Esophagus muscularis mucosa (tissue), 4 donors: ENCODE data around the gene MANEAL. TPM values are rescaled to one million over a fixed set of nuclear protein-coding genes. Genes with fewer than 3 reads are reported as not detected.

Source experiments
- DNase-seq: peaks from one replicate; pipeline ENCODE4 v3.0.0-alpha.2; 2017; ENCODE audit errors: extremely low spot score
- H3K27ac ChIP-seq, 4 donors: fragments of 200-600 bp; sonication (generic); replicated peaks in 1 of 4; 1 replicate in 3 of 4; 2 replicates in 1 of 4; pipeline ENCODE4 v1.5.1; 2016 to 2019; ENCODE audit warnings: mild to moderate bottlenecking in 1 of 4
- H3K27me3 ChIP-seq, 4 donors: fragments of 200-600 bp; sonication (generic); one replicate each; pipeline versions ENCODE4 v1.5.1 to v1.6.0; 2016 to 2019
- H3K36me3 ChIP-seq, 4 donors: fragments of 200-600 bp; sonication (generic); one replicate each; pipeline ENCODE4 v1.5.1; 2016 to 2019
- H3K4me1 ChIP-seq, 4 donors: fragments of 200-600 bp; sonication (generic); one replicate each; pipeline ENCODE4 v1.5.1; 2016 to 2019
- H3K4me3 ChIP-seq, 4 donors: fragments of 200-600 bp; sonication (generic); 1 replicate in 2 of 4; 2 replicates in 2 of 4; pipeline ENCODE4 v1.5.1; 2016 to 2019; ENCODE audit warnings: mild to moderate bottlenecking in 4 of 4, moderate library complexity in 1 of 4
- H3K9me3 ChIP-seq, 4 donors: fragments of 200-600 bp; sonication (generic); 1 replicate in 3 of 4; 2 replicates in 1 of 4; pipeline ENCODE4 v1.5.1; 2016 to 2019
- CTCF ChIP-seq, 3 experiments: fragments of 200-600 bp in 2 of 3; fragments of 450-650 bp in 1 of 3; sonication (generic) in 2 of 3; IDR thresholded peaks; one replicate each; pipeline ENCODE4 v1.5.1; 2017 to 2019; ENCODE audit warnings: antibody characterized with exemption in 3 of 3, mild to moderate bottlenecking in 2 of 3, moderate library complexity in 1 of 3
- EP300 ChIP-seq: sonication (generic); formaldehyde crosslinking; IDR thresholded peaks from one replicate; pipeline ENCODE4 v1.6.1; 2017; ENCODE audit warnings: antibody characterized with exemption
- POLR2A ChIP-seq: fragments of 450-650 bp; IDR thresholded peaks from one replicate; pipeline ENCODE4 v1.6.1; 2017; ENCODE audit warnings: antibody characterized with exemption, moderate library complexity, mild to moderate bottlenecking, low read depth
- POLR2AphosphoS5 ChIP-seq, 2 donors: sonication (generic); formaldehyde crosslinking; IDR thresholded peaks; one replicate each; pipeline ENCODE4 v1.6.1; 2017; ENCODE audit warnings: antibody characterized with exemption in 2 of 2
- WGBS: methylation state at CpG from one replicate; pipeline ENCODE4 v1.1.5; 2018; 5-methylcytosine and 5-hydroxymethylcytosine counted together
- intact Hi-C: fragments of 100-400 bp; cut with DNase I; formaldehyde crosslinking; loops from one replicate; pipeline ENCODE4 v1.15.1; 2023
- total RNA-seq, 4 donors: library from RNA; depleted of rRNA; stranded (reverse); fragments of >200 nt; gene quantifications; one replicate each; pipeline versions ENCODE4 v1.1.0 to v1.2.1, GENCODE V29; 2016

MANEAL gene
- total RNA-seq, 4 donors from 2014 or later, result 1.2 to 3.3 (median 1.5) TPM

DNA sequence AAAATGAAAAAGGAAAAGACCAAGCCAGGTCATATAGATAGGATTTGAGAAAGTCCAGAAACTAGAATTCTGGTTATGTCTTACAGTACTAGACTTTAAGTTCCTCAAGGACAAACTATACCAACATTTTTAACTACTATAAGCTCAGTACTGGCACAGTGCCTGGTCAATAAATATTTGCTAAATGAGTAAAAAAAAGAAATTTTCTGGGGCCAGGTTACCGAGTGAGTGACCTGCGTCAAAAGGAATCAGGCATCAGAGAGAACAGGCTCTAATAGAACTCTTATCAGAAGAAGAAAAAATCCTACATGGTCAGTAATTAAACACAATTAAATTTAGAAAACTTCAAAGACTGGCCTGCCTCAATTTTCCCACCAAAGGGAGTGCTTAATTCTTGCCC is 38.2 kb downstream of the MANEAL start:
- Histone ChIP-seq H3K36me3 (peaks cover 54 to 93% (median 87%) of the 10 kb centered on the region in 4 donors), H3K27me3 (no peaks in the 10 kb centered on the region), H3K9me3 (no peaks in the 10 kb centered on the region), H3K4me3 (no peak overlapping the region), H3K27ac (no peak overlapping the region), H3K4me1 (no peaks in the 10 kb centered on the region)
- intact Hi-C loops, result no loop called here
- whole genome bisulfite sequencing, result 94% methylated on average over 2 of the region's 2 CpGs
- no peak for DNase-seq
- TF ChIP-seq POLR2A (no peak), POLR2AphosphoS5 (IDR thresholded peaks at IDR 0.05) (no peak), CTCF (IDR thresholded peaks at IDR 0.05) (no peak), EP300 (no peak)

- Histone ChIP-seq H3K4me3 (no peak overlapping the region), H3K27me3 (no peaks in the 10 kb centered on the region), H3K36me3 (peaks cover 57 to 90% (median 89%) of the 10 kb centered on the region in 4 donors), H3K4me1 (no peaks in the 10 kb centered on the region), H3K9me3 (no peaks in the 10 kb centered on the region), H3K27ac (no peak overlapping the region)
- intact Hi-C loops, result no loop called here
- no peak for TF ChIP-seq POLR2AphosphoS5 (IDR thresholded peaks at IDR 0.05)
- no peak for DNase-seq
- WGBS, result 76% methylated on average over 3 of the region's 3 CpGs
Measured at GRCh38 chr1:37836788-37837187, 43.1 kb downstream of the MANEAL start.

- TF ChIP-seq EP300, result no peak
- TF ChIP-seq CTCF (IDR thresholded peaks at IDR 0.05), result no peak
- no peak for TF ChIP-seq POLR2AphosphoS5 (IDR thresholded peaks at IDR 0.05)
- TF ChIP-seq POLR2A, result no peak
- Histone ChIP-seq H3K36me3 (peaks cover 37 to 66% (median 60%) of the 10 kb centered on the region in 4 donors), H3K9me3 (no peaks in the 10 kb centered on the region), H3K27ac (no peak overlapping the region), H3K4me3 (no peak overlapping the region), H3K27me3 (no peaks in the 10 kb centered on the region), H3K4me1 (no peaks in the 10 kb centered on the region)
- WGBS, result 94% methylated on average over 10 of the region's 10 CpGs
- intact Hi-C loops, result no loop called here
- no peak for DNase-seq
Measured at GRCh38 chr1:37839676-37840075, 46.0 kb downstream of the MANEAL start.

DNA sequence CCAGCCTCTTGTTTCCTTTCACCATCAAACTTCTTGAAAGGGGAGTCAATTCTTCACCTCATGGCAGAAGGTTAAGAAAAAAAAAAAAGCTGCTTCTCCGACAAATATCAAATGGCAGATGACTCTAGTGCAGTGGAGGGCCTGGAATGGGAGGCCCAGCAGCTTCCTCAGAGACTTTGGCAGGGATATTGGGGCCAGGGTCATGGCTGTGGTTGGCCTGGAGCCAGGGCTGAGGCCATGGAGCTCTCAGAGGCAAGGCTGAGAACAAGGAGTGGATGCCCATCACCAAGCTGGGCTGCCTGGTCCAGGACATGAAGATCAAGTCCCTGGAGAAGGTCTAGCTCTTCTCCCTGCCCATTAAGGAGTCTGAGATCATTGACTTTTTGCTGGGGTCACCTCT is 47.1 kb downstream of the MANEAL start:
- no peak overlapping the region for H3K27ac ChIP-seq
- no peaks in the 10 kb centered on the region for H3K27me3 ChIP-seq
- WGBS, result 87% methylated on average over 1 of the region's 1 CpG
- intact Hi-C loops, result no loop called here
- no peak for DNase-seq
- H3K36me3 ChIP-seq, result peaks cover 29 to 61% (median 50%) of the 10 kb centered on the region in 4 donors
- peaks cover 0 to 1% (median 0%) of the 10 kb centered on the region in 4 donors for H3K4me1 ChIP-seq
- H3K4me3 ChIP-seq, result no peak overlapping the region
- H3K9me3 ChIP-seq, result no peaks in the 10 kb centered on the region
- no peak for TF ChIP-seq POLR2AphosphoS5 (IDR thresholded peaks at IDR 0.05)
- TF ChIP-seq POLR2A, result no peak
- TF ChIP-seq CTCF (IDR thresholded peaks at IDR 0.05), result no peak
- no peak for TF ChIP-seq EP300

GRCh38 chr1:37841652-37842051 is 48.0 kb downstream of the MANEAL start:
- Histone ChIP-seq H3K4me3 (no peak overlapping the region), H3K9me3 (no peaks in the 10 kb centered on the region), H3K4me1 (peaks cover 0 to 10% (median 2%) of the 10 kb centered on the region in 4 donors), H3K36me3 (peaks cover 23 to 52% (median 42%) of the 10 kb centered on the region in 4 donors), H3K27me3 (no peaks in the 10 kb centered on the region), H3K27ac (no peak overlapping the region)
- TF ChIP-seq POLR2AphosphoS5 (IDR thresholded peaks at IDR 0.05) (no peak), POLR2A (no peak), EP300 (no peak), CTCF (IDR thresholded peaks at IDR 0.05) (no peak)
- WGBS, result 91% methylated on average over 3 of the region's 3 CpGs
- no peak for DNase-seq
- intact Hi-C loops, result no loop called here
